ENCODE data around the gene SAMHD1. TPM values are rescaled to one million over a fixed set of nuclear protein-coding genes. Genes with fewer than 3 reads are reported as not detected.

SAMHD1 gene
- polyA plus RNA-seq, 1 donor from 2014 or later = 22.2 TPM

DNA sequence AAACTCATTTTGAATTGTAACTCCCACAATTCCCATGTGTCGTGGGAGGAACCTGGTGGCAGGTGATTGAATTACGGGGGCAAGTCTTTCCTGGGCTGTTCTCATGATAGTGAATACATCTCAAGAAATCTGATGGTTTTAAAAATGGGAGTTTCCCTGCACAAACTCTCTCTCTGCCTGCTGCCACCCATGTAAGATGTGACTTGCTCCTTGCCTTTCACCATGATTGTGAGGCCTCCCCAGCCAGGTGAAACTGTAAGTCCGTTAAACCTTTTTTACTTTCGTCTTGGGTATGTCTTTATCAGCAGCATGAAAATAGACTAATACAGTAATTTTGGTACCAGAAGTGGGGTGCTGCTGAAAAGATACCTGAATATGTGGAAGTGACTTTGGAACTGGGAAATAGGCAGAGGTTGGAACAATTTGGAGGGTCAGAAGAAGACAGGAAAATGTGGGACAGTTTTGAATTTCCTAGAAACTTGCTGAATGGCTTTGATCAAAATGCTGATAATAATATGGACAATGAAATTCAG lies 41.4 kb upstream of the SAMHD1 start:
- H4K20me1 ChIP-seq (ENCODE audit: insufficient read depth) = no peaks in the 10 kb centered on the region
- no peaks in the 10 kb centered on the region for H3F3A ChIP-seq (ENCODE audit: insufficient read depth, low read length, poor library complexity, severe bottlenecking)
- no peaks in the 10 kb centered on the region for H3K27me3 ChIP-seq (ENCODE audit: insufficient read depth, low read depth, low read length)
- H3K9ac ChIP-seq (ENCODE audit: low read length) = no peak overlapping the region
- no peaks in the 10 kb centered on the region for H3K9me3 ChIP-seq (ENCODE audit: low read length)
- H3K27ac ChIP-seq (ENCODE audit: low read length) = no peak overlapping the region
- no peak overlapping the region for H3K4me2 ChIP-seq (ENCODE audit: low read length)
- no peak for TF ChIP-seq RAD21 (conservative IDR thresholded peaks at IDR 0.05)
- TF ChIP-seq, protein P1, sequence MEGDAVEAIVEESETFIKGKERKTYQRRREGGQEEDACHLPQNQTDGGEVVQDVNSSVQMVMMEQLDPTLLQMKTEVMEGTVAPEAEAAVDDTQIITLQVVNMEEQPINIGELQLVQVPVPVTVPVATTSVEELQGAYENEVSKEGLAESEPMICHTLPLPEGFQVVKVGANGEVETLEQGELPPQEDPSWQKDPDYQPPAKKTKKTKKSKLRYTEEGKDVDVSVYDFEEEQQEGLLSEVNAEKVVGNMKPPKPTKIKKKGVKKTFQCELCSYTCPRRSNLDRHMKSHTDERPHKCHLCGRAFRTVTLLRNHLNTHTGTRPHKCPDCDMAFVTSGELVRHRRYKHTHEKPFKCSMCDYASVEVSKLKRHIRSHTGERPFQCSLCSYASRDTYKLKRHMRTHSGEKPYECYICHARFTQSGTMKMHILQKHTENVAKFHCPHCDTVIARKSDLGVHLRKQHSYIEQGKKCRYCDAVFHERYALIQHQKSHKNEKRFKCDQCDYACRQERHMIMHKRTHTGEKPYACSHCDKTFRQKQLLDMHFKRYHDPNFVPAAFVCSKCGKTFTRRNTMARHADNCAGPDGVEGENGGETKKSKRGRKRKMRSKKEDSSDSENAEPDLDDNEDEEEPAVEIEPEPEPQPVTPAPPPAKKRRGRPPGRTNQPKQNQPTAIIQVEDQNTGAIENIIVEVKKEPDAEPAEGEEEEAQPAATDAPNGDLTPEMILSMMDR (IDR thresholded peaks at IDR 0.05; ENCODE audit: poor library complexity, severe bottlenecking) = no peak
- no peak for TF ChIP-seq REST (IDR thresholded peaks at IDR 0.05; ENCODE audit: borderline replicate concordance)
- no peak for TF ChIP-seq MXI1 (conservative IDR thresholded peaks at IDR 0.05; ENCODE audit: poor library complexity, severe bottlenecking)
- TF ChIP-seq EZH2 (IDR thresholded peaks at IDR 0.05; ENCODE audit: borderline replicate concordance, insufficient read depth, low read length, poor library complexity, severe bottlenecking) = no peak
- TF ChIP-seq TAF1 (IDR thresholded peaks at IDR 0.05; ENCODE audit: low read depth) = no peak
- no peak for TF ChIP-seq SMC3 (conservative IDR thresholded peaks at IDR 0.05; ENCODE audit: poor library complexity)
- no peak for TF ChIP-seq POLR2AphosphoS5 (IDR thresholded peaks at IDR 0.05)
- no peak for TF ChIP-seq EP300 (conservative IDR thresholded peaks at IDR 0.05; ENCODE audit: poor library complexity, severe bottlenecking)
- no peaks in the 10 kb centered on the region for H3K9me2 ChIP-seq (ENCODE audit: insufficient read depth, low read length)
- no peaks in the 10 kb centered on the region for H3K79me2 ChIP-seq (replicated peaks; ENCODE audit: insufficient read depth, low read length)
- no peak overlapping the region for H2AFZ ChIP-seq (ENCODE audit: low read depth, low read length)
- H3K4me3 ChIP-seq (ENCODE audit: low read length) = no peak overlapping the region
- no peaks in the 10 kb centered on the region for H3K36me3 ChIP-seq (ENCODE audit: insufficient read depth, low read length)

DNA sequence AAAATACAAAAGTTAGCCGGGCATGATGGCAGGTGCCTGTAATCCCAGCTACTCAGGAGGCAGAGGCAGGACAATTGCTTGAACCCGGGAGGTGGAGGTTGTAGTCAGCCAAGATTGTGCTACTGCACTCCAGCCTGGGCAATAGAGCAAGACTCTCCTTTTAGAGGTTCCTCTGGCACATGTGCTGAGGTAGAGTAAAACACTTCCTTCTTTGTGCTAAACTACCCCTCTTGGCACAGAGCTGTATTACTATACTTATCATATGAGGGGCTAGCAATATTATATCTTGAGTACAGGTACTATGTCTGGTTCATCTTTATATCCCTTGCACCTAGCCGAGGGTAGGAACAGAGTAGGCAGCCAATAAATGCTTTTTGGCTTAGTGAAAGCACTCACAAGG lies 40.2 kb upstream of the SAMHD1 start:
- no peaks in the 10 kb centered on the region for H4K20me1 ChIP-seq (ENCODE audit: insufficient read depth)
- no peak overlapping the region for H3K4me2 ChIP-seq (ENCODE audit: low read length)
- no peak overlapping the region for H2AFZ ChIP-seq (ENCODE audit: low read depth, low read length)
- TF ChIP-seq EP300 (conservative IDR thresholded peaks at IDR 0.05; ENCODE audit: poor library complexity, severe bottlenecking) (no peak), SMC3 (conservative IDR thresholded peaks at IDR 0.05; ENCODE audit: poor library complexity) (no peak), MXI1 (conservative IDR thresholded peaks at IDR 0.05; ENCODE audit: poor library complexity, severe bottlenecking) (no peak), POLR2AphosphoS5 (IDR thresholded peaks at IDR 0.05) (no peak), EZH2 (IDR thresholded peaks at IDR 0.05; ENCODE audit: borderline replicate concordance, insufficient read depth, low read length, poor library complexity, severe bottlenecking) (no peak), TAF1 (IDR thresholded peaks at IDR 0.05; ENCODE audit: low read depth) (no peak), REST (IDR thresholded peaks at IDR 0.05; ENCODE audit: borderline replicate concordance) (no peak), RAD21 (conservative IDR thresholded peaks at IDR 0.05) (no peak)
- TF ChIP-seq, protein P1 (IDR thresholded peaks at IDR 0.05; ENCODE audit: poor library complexity, severe bottlenecking) = no peak
- H3K27me3 ChIP-seq (ENCODE audit: insufficient read depth, low read depth, low read length) = no peaks in the 10 kb centered on the region
- H3K27ac ChIP-seq (ENCODE audit: low read length) = no peak overlapping the region
- no peaks in the 10 kb centered on the region for H3K9me3 ChIP-seq (ENCODE audit: low read length)
- no peaks in the 10 kb centered on the region for H3K9me2 ChIP-seq (ENCODE audit: insufficient read depth, low read length)
- H3K79me2 ChIP-seq (replicated peaks; ENCODE audit: insufficient read depth, low read length) = no peaks in the 10 kb centered on the region
- H3K9ac ChIP-seq (ENCODE audit: low read length) = no peak overlapping the region
- H3F3A ChIP-seq (ENCODE audit: insufficient read depth, low read length, poor library complexity, severe bottlenecking) = no peaks in the 10 kb centered on the region
- H3K4me3 ChIP-seq (ENCODE audit: low read length) = no peak overlapping the region
- H3K36me3 ChIP-seq (ENCODE audit: insufficient read depth, low read length) = no peaks in the 10 kb centered on the region
